ENCODE results near the gene ZNF592. TPM values are rescaled to one million over a fixed set of nuclear protein-coding genes. Genes with fewer than 3 reads are reported as not detected.

ZNF592 gene
- total and polyA plus RNA-seq, 2 of the 13 experiments (the other 11 are each of a cell fraction or from before 2014, with no cell fraction given): 8.2 to 9.8 TPM

DNA sequence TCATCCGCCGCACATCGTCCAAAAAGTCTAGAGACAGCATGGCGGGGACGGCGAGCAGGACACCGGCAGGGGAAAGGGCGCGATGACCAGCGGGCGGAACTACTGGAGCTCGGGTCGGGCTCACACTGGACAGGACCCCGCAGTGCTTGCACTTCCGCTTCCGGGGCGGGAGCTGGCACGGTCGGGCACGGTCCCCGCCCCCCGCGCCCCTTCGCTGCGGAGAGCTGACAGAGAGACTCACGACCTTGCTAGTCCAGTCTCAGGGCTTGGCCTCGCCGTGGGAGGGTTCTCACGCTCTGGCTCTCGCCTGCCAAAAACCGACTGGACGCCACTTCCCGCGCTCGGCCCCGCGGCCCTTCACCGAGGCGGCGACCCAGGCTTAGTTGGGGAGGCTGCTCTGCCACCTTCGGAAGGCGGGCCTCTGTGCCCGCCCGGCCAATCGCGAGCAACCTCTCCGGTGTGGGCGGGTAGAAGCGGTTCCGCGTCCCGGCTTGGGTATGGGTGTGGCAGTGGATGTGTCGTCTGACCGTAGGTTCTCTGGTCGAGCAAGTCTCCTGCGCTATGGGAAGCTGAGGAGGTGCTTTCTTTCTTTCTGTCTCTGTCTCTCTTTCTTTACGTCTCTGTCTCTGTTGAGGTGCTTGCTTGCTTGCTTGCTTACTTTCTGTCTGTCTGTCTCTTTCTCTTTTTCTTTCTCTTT, 32.2 kb upstream of the ZNF592 start, which contains the start of gene SEC11A (continued):
- TF ChIP-seq, protein P1, sequence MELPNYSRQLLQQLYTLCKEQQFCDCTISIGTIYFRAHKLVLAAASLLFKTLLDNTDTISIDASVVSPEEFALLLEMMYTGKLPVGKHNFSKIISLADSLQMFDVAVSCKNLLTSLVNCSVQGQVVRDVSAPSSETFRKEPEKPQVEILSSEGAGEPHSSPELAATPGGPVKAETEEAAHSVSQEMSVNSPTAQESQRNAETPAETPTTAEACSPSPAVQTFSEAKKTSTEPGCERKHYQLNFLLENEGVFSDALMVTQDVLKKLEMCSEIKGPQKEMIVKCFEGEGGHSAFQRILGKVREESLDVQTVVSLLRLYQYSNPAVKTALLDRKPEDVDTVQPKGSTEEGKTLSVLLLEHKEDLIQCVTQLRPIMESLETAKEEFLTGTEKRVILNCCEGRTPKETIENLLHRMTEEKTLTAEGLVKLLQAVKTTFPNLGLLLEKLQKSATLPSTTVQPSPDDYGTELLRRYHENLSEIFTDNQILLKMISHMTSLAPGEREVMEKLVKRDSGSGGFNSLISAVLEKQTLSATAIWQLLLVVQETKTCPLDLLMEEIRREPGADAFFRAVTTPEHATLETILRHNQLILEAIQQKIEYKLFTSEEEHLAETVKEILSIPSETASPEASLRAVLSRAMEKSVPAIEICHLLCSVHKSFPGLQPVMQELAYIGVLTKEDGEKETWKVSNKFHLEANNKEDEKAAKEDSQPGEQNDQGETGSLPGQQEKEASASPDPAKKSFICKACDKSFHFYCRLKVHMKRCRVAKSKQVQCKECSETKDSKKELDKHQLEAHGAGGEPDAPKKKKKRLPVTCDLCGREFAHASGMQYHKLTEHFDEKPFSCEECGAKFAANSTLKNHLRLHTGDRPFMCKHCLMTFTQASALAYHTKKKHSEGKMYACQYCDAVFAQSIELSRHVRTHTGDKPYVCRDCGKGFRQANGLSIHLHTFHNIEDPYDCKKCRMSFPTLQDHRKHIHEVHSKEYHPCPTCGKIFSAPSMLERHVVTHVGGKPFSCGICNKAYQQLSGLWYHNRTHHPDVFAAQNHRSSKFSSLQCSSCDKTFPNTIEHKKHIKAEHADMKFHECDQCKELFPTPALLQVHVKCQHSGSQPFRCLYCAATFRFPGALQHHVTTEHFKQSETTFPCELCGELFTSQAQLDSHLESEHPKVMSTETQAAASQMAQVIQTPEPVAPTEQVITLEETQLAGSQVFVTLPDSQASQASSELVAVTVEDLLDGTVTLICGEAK (IDR thresholded peaks at IDR 0.05): peak; percentile 94
- TF ChIP-seq, protein P1 (CRISPR knock-in tag; IDR thresholded peaks at IDR 0.05): peak; percentile 64; the same call in 1 of the 2 replicates
- TF ChIP-seq ZNF713 (CRISPR knock-in tag; IDR thresholded peaks at IDR 0.05) (peak; percentile 56; the same call in 1 of the 2 replicates), BRCA1 (CRISPR knock-in tag; IDR thresholded peaks at IDR 0.05) (peak; percentile 30; the same call in 1 of the 2 replicates), ZNF816 (CRISPR knock-in tag; IDR thresholded peaks at IDR 0.05; ENCODE audit: borderline replicate concordance) (peak; percentile 95), ZNF468 (CRISPR knock-in tag; IDR thresholded peaks at IDR 0.05) (peak; percentile 69; the same call in 1 of the 2 replicates), ZSCAN9 (CRISPR knock-in tag; IDR thresholded peaks at IDR 0.05; ENCODE audit: borderline replicate concordance) (peak; percentile 72), KDM5B (CRISPR knock-in tag; IDR thresholded peaks at IDR 0.05; ENCODE audit: borderline replicate concordance) (peak; percentile 96; the same call in 1 of the 2 replicates), ZNF761 (CRISPR knock-in tag; conservative IDR thresholded peaks at IDR 0.05) (peak; percentile 53; the same call in 1 of the 2 replicates), SMARCC2 (IDR thresholded peaks at IDR 0.05) (no peak), SP4 (CRISPR knock-in tag; IDR thresholded peaks at IDR 0.05) (peak; percentile 95), ZFX (CRISPR knock-in tag; IDR thresholded peaks at IDR 0.05; ENCODE audit: low read depth) (peak; percentile 87), ZNF547 (CRISPR knock-in tag; IDR thresholded peaks at IDR 0.05) (peak; percentile 94)
- TF ChIP-seq, protein P2, sequence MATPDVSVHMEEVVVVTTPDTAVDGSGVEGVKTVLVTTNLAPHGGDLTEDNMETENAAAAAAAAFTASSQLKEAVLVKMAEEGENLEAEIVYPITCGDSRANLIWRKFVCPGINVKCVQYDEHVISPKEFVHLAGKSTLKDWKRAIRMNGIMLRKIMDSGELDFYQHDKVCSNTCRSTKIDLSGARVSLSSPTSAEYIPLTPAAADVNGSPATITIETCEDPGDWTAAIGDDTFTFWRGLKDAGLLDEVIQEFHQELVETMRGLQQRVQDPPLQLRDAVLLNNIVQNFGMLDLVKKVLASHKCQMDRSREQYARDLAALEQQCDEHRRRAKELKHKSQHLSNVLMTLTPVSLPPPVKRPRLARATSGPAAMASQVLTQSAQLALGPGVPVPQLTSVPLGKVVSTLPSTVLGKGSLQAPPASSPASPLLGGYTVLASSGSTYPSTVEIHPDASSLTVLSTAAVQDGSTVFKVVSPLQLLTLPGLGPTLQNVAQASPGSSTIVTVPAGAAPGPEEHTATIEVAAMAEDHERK (CRISPR knock-in tag; IDR thresholded peaks at IDR 0.05; ENCODE audit: low read depth): peak; percentile 44
- TF ChIP-seq, protein P3, sequence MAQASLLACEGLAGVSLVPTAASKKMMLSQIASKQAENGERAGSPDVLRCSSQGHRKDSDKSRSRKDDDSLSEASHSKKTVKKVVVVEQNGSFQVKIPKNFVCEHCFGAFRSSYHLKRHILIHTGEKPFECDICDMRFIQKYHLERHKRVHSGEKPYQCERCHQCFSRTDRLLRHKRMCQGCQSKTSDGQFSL (CRISPR knock-in tag; IDR thresholded peaks at IDR 0.05): no peak
- TF ChIP-seq, protein P4, sequence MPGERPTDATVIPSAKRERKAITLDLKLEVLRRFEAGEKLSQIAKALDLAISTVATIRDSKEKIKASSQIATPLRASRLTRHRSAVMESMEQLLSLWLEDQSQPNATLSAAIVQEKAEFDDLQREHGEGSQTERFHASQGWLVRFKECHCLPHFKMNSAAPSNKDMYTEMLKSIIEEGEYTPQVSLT (CRISPR knock-in tag; IDR thresholded peaks at IDR 0.05; ENCODE audit: borderline replicate concordance, low read depth): no peak; the same call in 1 of the 2 replicates
- TF ChIP-seq, protein P5, sequence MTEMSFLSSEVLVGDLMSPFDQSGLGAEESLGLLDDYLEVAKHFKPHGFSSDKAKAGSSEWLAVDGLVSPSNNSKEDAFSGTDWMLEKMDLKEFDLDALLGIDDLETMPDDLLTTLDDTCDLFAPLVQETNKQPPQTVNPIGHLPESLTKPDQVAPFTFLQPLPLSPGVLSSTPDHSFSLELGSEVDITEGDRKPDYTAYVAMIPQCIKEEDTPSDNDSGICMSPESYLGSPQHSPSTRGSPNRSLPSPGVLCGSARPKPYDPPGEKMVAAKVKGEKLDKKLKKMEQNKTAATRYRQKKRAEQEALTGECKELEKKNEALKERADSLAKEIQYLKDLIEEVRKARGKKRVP (CRISPR knock-in tag; IDR thresholded peaks at IDR 0.05): no peak
